DND-41 (cell line): Measurements from ENCODE around the gene DOK4.

ENCODE experiments used
- ATAC-seq: fragments of 200-7000 bp; cut with Tn5 transposase; 3 replicates; pipeline ENCODE4 v1.9.1; 2021; ENCODE audit warnings: low read depth; ENCODE audit not compliant: insufficient read depth
- DNase-seq: peaks from one replicate; pipeline ENCODE4 v3.0.0-alpha.2; 2020
- H2AFZ ChIP-seq: 2 replicates; pipeline ENCODE4 v1.6.0; 2012; ENCODE audit warnings: low read depth, low read length
- H3K27ac ChIP-seq: 2 replicates; pipeline ENCODE4 v1.5.1; 2012; ENCODE audit warnings: low read length, inconsistent platforms
- H3K27me3 ChIP-seq: fragments of 200-600 bp; sonication (generic); 2 replicates; pipeline ENCODE4 v1.6.0; 2012; ENCODE audit warnings: low read length, mild to moderate bottlenecking, inconsistent platforms; ENCODE audit not compliant: insufficient read depth, poor library complexity
- H3K36me3 ChIP-seq: 2 replicates; pipeline ENCODE4 v1.5.1; 2012; ENCODE audit warnings: low read length, inconsistent platforms; ENCODE audit not compliant: insufficient read depth
- H3K4me1 ChIP-seq: 2 replicates; pipeline ENCODE4 v1.5.1; 2012; ENCODE audit warnings: mild to moderate bottlenecking, low read length; ENCODE audit not compliant: insufficient read depth
- H3K4me2 ChIP-seq: 2 replicates; pipeline ENCODE4 v1.6.0; 2012; ENCODE audit warnings: mild to moderate bottlenecking, moderate library complexity, low read length, inconsistent platforms; ENCODE audit not compliant: insufficient read depth
- H3K4me3 ChIP-seq, 2 experiments: fragments of 200-600 bp in 1 of 2; shearing (Covaris generic) in 1 of 2; 2 replicates each; pipeline ENCODE4 v1.5.1; 2012 to 2016; ENCODE audit warnings: inconsistent platforms in 2 of 2, low read length in 2 of 2, mild to moderate bottlenecking in 2 of 2, low read depth in 1 of 2, moderate library complexity in 1 of 2
- H3K79me2 ChIP-seq: 2 replicates; pipeline ENCODE4 v1.6.0; 2012; ENCODE audit warnings: low read length, inconsistent platforms; ENCODE audit not compliant: insufficient read depth
- H3K9ac ChIP-seq: 2 replicates; pipeline ENCODE4 v1.6.0; 2012; ENCODE audit warnings: low read depth, mild to moderate bottlenecking, inconsistent platforms, low read length, moderate library complexity
- H3K9me3 ChIP-seq: 2 replicates; pipeline ENCODE4 v1.5.1; 2012; ENCODE audit warnings: low read length, moderate library complexity, mild to moderate bottlenecking, inconsistent platforms; ENCODE audit not compliant: insufficient read depth, severe bottlenecking
- H4K20me1 ChIP-seq: 2 replicates; pipeline ENCODE4 v1.6.0; 2012; ENCODE audit warnings: low read length; ENCODE audit not compliant: insufficient read depth
- CTCF ChIP-seq: IDR thresholded peaks from 2 replicates; pipeline ENCODE4 v1.5.1; 2012; ENCODE audit warnings: borderline replicate concordance, low read length, moderate library complexity, mild to moderate bottlenecking; ENCODE audit not compliant: poor library complexity, severe bottlenecking; ENCODE audit errors: extremely low read depth
- EZH2 ChIP-seq: IDR thresholded peaks from 3 replicates; pipeline ENCODE4 v1.6.1; 2012; ENCODE audit warnings: borderline replicate concordance, low read depth, mild to moderate bottlenecking, moderate library complexity, low read length, inconsistent platforms; ENCODE audit not compliant: severe bottlenecking

Gene DOK4

GRCh38 chr16:57479976-57480753, 6.1 kb downstream of the DOK4 start:
- Histone ChIP-seq H3K4me1 (peaks cover 3% of the 10 kb centered on the region; the same call in 1 of the 2 replicates), H3K4me2 (no peak overlapping the region), H3K27ac (no peak overlapping the region), H3K4me3 (no peak overlapping the region), H4K20me1 (peaks cover 10% of the 10 kb centered on the region; the same call in 1 of the 2 replicates), H3K9ac (no peak overlapping the region), H3K9me3 (no peaks in the 10 kb centered on the region), H2AFZ (no peak overlapping the region), H3K36me3 (no peaks in the 10 kb centered on the region), H3K79me2 (no peaks in the 10 kb centered on the region), H3K27me3 (no peaks in the 10 kb centered on the region)
- no peak for DNase-seq
- no peak for ATAC-seq
- TF ChIP-seq CTCF (no peak), EZH2 (no peak)

- H3K9ac ChIP-seq = no peak overlapping the region
- H3K27ac ChIP-seq = no peak overlapping the region
- 0 out of 2 replicates have a peak, but pooled peaks cover 3% of the 10 kb centered on the region for H4K20me1 ChIP-seq
- DNase-seq (no peak), ATAC-seq (no peak)
- no peaks in the 10 kb centered on the region for H3K4me1 ChIP-seq
- H3K36me3 ChIP-seq = no peaks in the 10 kb centered on the region
- H2AFZ ChIP-seq = no peak overlapping the region
- no peaks in the 10 kb centered on the region for H3K9me3 ChIP-seq
- H3K4me3 ChIP-seq = no peak overlapping the region
- no peaks in the 10 kb centered on the region for H3K79me2 ChIP-seq
- H3K27me3 ChIP-seq = no peaks in the 10 kb centered on the region
- TF ChIP-seq EZH2 (no peak), CTCF (no peak)
- H3K4me2 ChIP-seq = no peak overlapping the region
Observed at GRCh38 chr16:57479205-57479975, 6.9 kb downstream of the DOK4 start.

- Histone ChIP-seq H3K9ac (no peak overlapping the region), H2AFZ (no peak overlapping the region), H3K9me3 (no peaks in the 10 kb centered on the region), H3K4me1 (no peaks in the 10 kb centered on the region), H3K79me2 (no peaks in the 10 kb centered on the region), H3K4me3 (no peak overlapping the region), H3K27me3 (no peaks in the 10 kb centered on the region), H3K4me2 (no peak overlapping the region), H3K27ac (no peak overlapping the region), H3K36me3 (no peaks in the 10 kb centered on the region), H4K20me1 (no peaks in the 10 kb centered on the region)
- DNase-seq (no peak), ATAC-seq (no peak)
- TF ChIP-seq CTCF = no peak
- no peak for TF ChIP-seq EZH2
Observed at GRCh38 chr16:57478396-57479204, 7.7 kb downstream of the DOK4 start.
